IMR-90 (cell line): Measurements from ENCODE around the gene CHMP6. TPM values are rescaled to one million over a fixed set of nuclear protein-coding genes. Genes with fewer than 3 reads are reported as not detected.

Experiments used
- ATAC-seq: fragments of 200-7000 bp; cut with Tn5 transposase; 2 replicates; pipeline ENCODE4 v1.9.1; 2020; ENCODE audit warnings: low read depth, mild to moderate bottlenecking, moderate library complexity
- BruUV-seq: library from RNA; stranded (reverse); fragments of 400-500 nt; replicated peaks from 2 replicates; lab custom pipeline; 2021; lab: Mats Ljungman, UMichigan
- CTCF ChIA-PET: fragments of 300-600 bp; formaldehyde crosslinking; extraction: SDS; loops from one replicate; lab custom pipeline; 2021; ENCODE audit warnings: antibody characterized with exemption; lab: Yijun Ruan, JAX
- POLR2A ChIA-PET: fragments of 300-600 bp; sonication (Branson Sonifier 250); formaldehyde crosslinking; loops from one replicate; lab custom pipeline; 2022; ENCODE audit warnings: antibody characterized with exemption; ENCODE audit not compliant: unreplicated experiment; lab: Charles Lee
- DNase-seq: peaks from one replicate; pipeline ENCODE4 v3.0.0; 2013
- H2AFZ ChIP-seq: replicated peaks from 2 replicates; pipeline ENCODE3; 2013; ENCODE audit warnings: low read length, mild to moderate bottlenecking; ENCODE audit not compliant: poor library complexity
- H2AK5ac ChIP-seq: 2 replicates; pipeline ENCODE4 v1.6.1; 2013; ENCODE audit warnings: low read depth, low read length, inconsistent platforms
- H2AK9ac ChIP-seq: replicated peaks from 2 replicates; pipeline ENCODE3; 2013; ENCODE audit warnings: mild to moderate bottlenecking, low read depth, low read length, moderate library complexity; ENCODE audit not compliant: poor library complexity
- H2BK120ac ChIP-seq: 2 replicates; pipeline ENCODE4 v1.6.1; 2013; ENCODE audit warnings: low read depth, low read length, inconsistent platforms
- H2BK15ac ChIP-seq: 3 replicates; pipeline ENCODE4 v1.6.1; 2013; ENCODE audit warnings: low read depth, low read length, inconsistent platforms
- H2BK20ac ChIP-seq: 2 replicates; pipeline ENCODE4 v1.6.1; 2013; ENCODE audit warnings: low read depth, mild to moderate bottlenecking, inconsistent platforms, low read length, moderate library complexity
- H2BK5ac ChIP-seq: 2 replicates; pipeline ENCODE4 v1.6.1; 2013; ENCODE audit warnings: mild to moderate bottlenecking, low read depth, low read length, inconsistent platforms; ENCODE audit not compliant: poor library complexity, severe bottlenecking
- H3K14ac ChIP-seq: replicated peaks from 2 replicates; pipeline ENCODE4 v1.6.1; 2013; ENCODE audit warnings: low read depth, low read length, inconsistent platforms
- H3K18ac ChIP-seq: 2 replicates; pipeline ENCODE4 v1.6.1; 2013; ENCODE audit warnings: low read depth, low read length, control low read depth
- H3K23ac ChIP-seq: 2 replicates; pipeline ENCODE4 v1.6.1; 2013; ENCODE audit warnings: low read depth, low read length, inconsistent platforms
- H3K27ac ChIP-seq: 2 replicates; pipeline ENCODE4 v1.5.1; 2013; ENCODE audit warnings: mild to moderate bottlenecking, control low read depth, low read length; ENCODE audit not compliant: insufficient read depth
- H3K27me3 ChIP-seq: 2 replicates; pipeline ENCODE4 v1.6.1; 2013; ENCODE audit warnings: low read length; ENCODE audit not compliant: control insufficient read depth, insufficient read depth
- H3K36me3 ChIP-seq: 2 replicates; pipeline ENCODE4 v1.6.1; 2013; ENCODE audit warnings: low read length, mixed read lengths; ENCODE audit not compliant: control insufficient read depth, insufficient read depth
- H3K4ac ChIP-seq: 2 replicates; pipeline ENCODE4 v1.6.1; 2013; ENCODE audit warnings: low read depth, low read length, inconsistent platforms
- H3K4me1 ChIP-seq: 2 replicates; pipeline ENCODE4 v1.6.1; 2013; ENCODE audit warnings: low read length, mixed read lengths; ENCODE audit not compliant: control insufficient read depth, insufficient read depth
- H3K4me2 ChIP-seq: 2 replicates; pipeline ENCODE4 v1.6.1; 2013; ENCODE audit warnings: low read depth, mild to moderate bottlenecking, control low read depth, low read length, moderate library complexity
- H3K4me3 ChIP-seq: 2 replicates; pipeline ENCODE4 v1.5.1; 2013; ENCODE audit warnings: low read depth, mild to moderate bottlenecking, control low read depth, low read length, moderate library complexity; ENCODE audit not compliant: insufficient read depth
- H3K56ac ChIP-seq: 2 replicates; pipeline ENCODE4 v1.6.1; 2013; ENCODE audit warnings: low read length, inconsistent platforms; ENCODE audit not compliant: insufficient read depth; ENCODE audit errors: extremely low read depth
- H3K79me1 ChIP-seq, 2 experiments: 2 replicates each; pipeline ENCODE4 v1.6.1; 2013; ENCODE audit warnings: low read length in 2 of 2, inconsistent platforms in 1 of 2, low read depth in 1 of 2
- H3K9ac ChIP-seq: 2 replicates; pipeline ENCODE4 v1.6.1; 2013; ENCODE audit warnings: low read depth, low read length, control low read depth
- H3K9me1 ChIP-seq: 2 replicates; pipeline ENCODE4 v1.6.1; 2013; ENCODE audit warnings: low read length, inconsistent platforms; ENCODE audit not compliant: insufficient read depth
- H3K9me3 ChIP-seq: 2 replicates; pipeline ENCODE4 v1.6.1; 2013; ENCODE audit warnings: low read length; ENCODE audit not compliant: control insufficient read depth, insufficient read depth
- H4K20me1 ChIP-seq: 2 replicates; pipeline ENCODE4 v1.6.1; 2013; ENCODE audit warnings: low read length, inconsistent platforms; ENCODE audit not compliant: insufficient read depth
- H4K5ac ChIP-seq: 2 replicates; pipeline ENCODE4 v1.6.1; 2013; ENCODE audit warnings: mild to moderate bottlenecking, low read depth, low read length, control low read depth
- H4K8ac ChIP-seq, 2 experiments: 2 replicates each; pipeline ENCODE4 v1.6.1; 2013; ENCODE audit warnings: low read depth in 2 of 2, low read length in 2 of 2, control low read depth in 1 of 2, inconsistent platforms in 1 of 2
- H4K91ac ChIP-seq: 2 replicates; pipeline ENCODE4 v1.6.1; 2013; ENCODE audit warnings: low read depth, low read length, inconsistent platforms; ENCODE audit not compliant: insufficient read depth
- CHD1 ChIP-seq: IDR thresholded peaks from 2 replicates; pipeline ENCODE4 v1.6.1; 2012; ENCODE audit warnings: low read depth, low read length, improper control_type of control experiment
- MAZ ChIP-seq: IDR thresholded peaks from 2 replicates; pipeline ENCODE4 v1.6.1; 2012; ENCODE audit warnings: low read depth, mild to moderate bottlenecking, low read length, improper control_type of control experiment, moderate library complexity, borderline replicate concordance
- NFE2L2 ChIP-seq: fragments of 150-350 bp; IDR thresholded peaks from 2 replicates; pipeline ENCODE4 v1.6.1; 2016; ENCODE audit warnings: low read depth, mild to moderate bottlenecking, low read length
- POLR2A ChIP-seq: IDR thresholded peaks from 2 replicates; pipeline ENCODE4 v1.6.1; 2012; ENCODE audit warnings: mild to moderate bottlenecking, low read depth, low read length
- RAD21 ChIP-seq: IDR thresholded peaks from 2 replicates; pipeline ENCODE4 v1.6.1; 2012; ENCODE audit warnings: low read length, improper control_type of control experiment
- RCOR1 ChIP-seq: IDR thresholded peaks from 2 replicates; pipeline ENCODE4 v1.6.1; 2012; ENCODE audit warnings: mild to moderate bottlenecking, low read length, improper control_type of control experiment; ENCODE audit not compliant: insufficient replicate concordance
- WGBS, 2 experiments: methylation state at CpG; one replicate each; pipeline versions ENCODE4 v1.1.5 to v1.1.7; 2013; ENCODE audit warnings: missing lambda C conversion rate in 2 of 2; ENCODE audit not compliant: insufficient read length in 1 of 2; ENCODE audit errors: extremely low coverage in 2 of 2; 5-methylcytosine and 5-hydroxymethylcytosine counted together
- dilution Hi-C: fragments of 300-500 bp; cut with HindIII; formaldehyde crosslinking; loops from one replicate; pipeline ENCODE4 v1.14.3; 2018; ENCODE audit warnings: low sequenced_read_pairs; ENCODE audit not compliant: unreplicated experiment
- in situ Hi-C: fragments of 300-500 bp; cut with MboI; formaldehyde crosslinking; loops from 3 replicates; pipeline ENCODE4 v1.14.3; 2019; ENCODE audit warnings: low sequenced_read_pairs, inconsistent platforms, mixed read lengths
- intact Hi-C: fragments of 100-400 bp; cut with micrococcal nuclease; formaldehyde crosslinking; loops from 2 replicates; pipeline ENCODE4 v1.10.0; 2022
- polyA plus RNA-seq, 3 experiments: library from polyadenylated mRNA; depleted of rRNA; stranded (reverse); fragments of >200 nt; gene quantifications; 2 replicates each; pipeline ENCODE4 v1.2.3, GENCODE V29; 2012; ENCODE audit warnings: low replicate concordance in 1 of 3
- total RNA-seq: library from RNA; depleted of rRNA; stranded (reverse); fragments of >200 nt; gene quantifications from 2 replicates; pipeline ENCODE4 v1.2.3, GENCODE V29; 2012
- TF ChIP-seq, protein P1 (sequence below): conservative IDR thresholded peaks from 2 replicates; pipeline ENCODE4 v1.5.1; 2012; ENCODE audit warnings: mild to moderate bottlenecking, low read depth, low read length, improper control_type of control experiment
- TF ChIP-seq, protein P2 (sequence below): fragments of 150-350 bp; IDR thresholded peaks from 2 replicates; pipeline ENCODE4 v1.6.1; 2017; ENCODE audit warnings: mild to moderate bottlenecking, antibody characterized with exemption, low read length, low read depth
- TF ChIP-seq, protein P3 (sequence below): fragments of 150-350 bp; IDR thresholded peaks from 2 replicates; pipeline ENCODE4 v1.6.1; 2016; ENCODE audit warnings: low read depth, mild to moderate bottlenecking, low read length, moderate library complexity, borderline replicate concordance

Gene CHMP6
- total and polyA plus RNA-seq, 2 of the 4 experiments (the other 2 are of a cell fraction), result 5.0 to 40.3 TPM

DNA sequence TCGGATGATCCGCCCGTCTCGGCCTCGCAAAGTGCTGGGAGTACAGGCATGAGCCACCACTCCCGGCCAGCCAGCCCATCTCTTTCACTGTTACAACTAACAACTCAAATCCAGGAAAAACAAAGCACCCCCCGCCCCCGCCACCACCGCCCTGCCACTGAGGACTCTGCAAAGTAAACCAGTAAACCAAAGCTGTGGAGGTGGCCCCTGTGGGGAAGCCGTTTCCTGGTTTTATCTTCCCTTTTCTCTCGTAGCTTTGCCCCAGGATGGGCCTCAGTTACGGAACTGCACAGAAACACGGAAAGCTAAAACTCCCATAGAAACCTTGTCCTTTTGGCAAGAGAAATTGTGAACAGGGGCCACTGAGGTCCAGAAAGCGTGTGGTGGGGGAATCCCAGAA is 17.5 kb downstream of the CHMP6 start:
- H3K79me1 ChIP-seq, result no peaks in the 10 kb centered on the region
- H3K36me3 ChIP-seq, result no peaks in the 10 kb centered on the region
- H2AFZ ChIP-seq, result no peak overlapping the region
- no peak overlapping the region for H3K14ac ChIP-seq
- CTCF ChIA-PET, result no interaction called here
- no peak overlapping the region for H4K5ac ChIP-seq
- POLR2A ChIA-PET, result no interaction called here
- H3K4ac ChIP-seq, result no peak overlapping the region
- peaks cover 11% of the 10 kb centered on the region; the same call in 1 of the 2 replicates for H3K9me3 ChIP-seq
- no peak overlapping the region for H3K4me3 ChIP-seq
- H3K4me2 ChIP-seq, result no peak overlapping the region
- H3K27ac ChIP-seq, result no peak overlapping the region
- H3K27me3 ChIP-seq, result peaks cover 21% of the 10 kb centered on the region
- H3K23ac ChIP-seq, result no peak overlapping the region
- WGBS, 2 experiments, result no CpG with 5 or more reads among the region's 14 CpGs
- in situ Hi-C loops, result no loop called here
- dilution Hi-C loops, result no loop called here
- H2BK5ac ChIP-seq, result no peak overlapping the region
- H3K4me1 ChIP-seq, result peaks cover 6% of the 10 kb centered on the region
- no peak overlapping the region for H2AK5ac ChIP-seq
- intact Hi-C loops, result no loop called here
- BruUV-seq, result no TSS peak
- no peak overlapping the region for H3K9ac ChIP-seq
- no peak overlapping the region for H2BK120ac ChIP-seq
- no peaks in the 10 kb centered on the region for H3K9me1 ChIP-seq
- TF ChIP-seq, protein P1, sequence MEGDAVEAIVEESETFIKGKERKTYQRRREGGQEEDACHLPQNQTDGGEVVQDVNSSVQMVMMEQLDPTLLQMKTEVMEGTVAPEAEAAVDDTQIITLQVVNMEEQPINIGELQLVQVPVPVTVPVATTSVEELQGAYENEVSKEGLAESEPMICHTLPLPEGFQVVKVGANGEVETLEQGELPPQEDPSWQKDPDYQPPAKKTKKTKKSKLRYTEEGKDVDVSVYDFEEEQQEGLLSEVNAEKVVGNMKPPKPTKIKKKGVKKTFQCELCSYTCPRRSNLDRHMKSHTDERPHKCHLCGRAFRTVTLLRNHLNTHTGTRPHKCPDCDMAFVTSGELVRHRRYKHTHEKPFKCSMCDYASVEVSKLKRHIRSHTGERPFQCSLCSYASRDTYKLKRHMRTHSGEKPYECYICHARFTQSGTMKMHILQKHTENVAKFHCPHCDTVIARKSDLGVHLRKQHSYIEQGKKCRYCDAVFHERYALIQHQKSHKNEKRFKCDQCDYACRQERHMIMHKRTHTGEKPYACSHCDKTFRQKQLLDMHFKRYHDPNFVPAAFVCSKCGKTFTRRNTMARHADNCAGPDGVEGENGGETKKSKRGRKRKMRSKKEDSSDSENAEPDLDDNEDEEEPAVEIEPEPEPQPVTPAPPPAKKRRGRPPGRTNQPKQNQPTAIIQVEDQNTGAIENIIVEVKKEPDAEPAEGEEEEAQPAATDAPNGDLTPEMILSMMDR, result no peak
- TF ChIP-seq NFE2L2, result no peak
- TF ChIP-seq POLR2A, result no peak
- TF ChIP-seq CHD1, result no peak
- no peak for TF ChIP-seq RCOR1
- no peak for TF ChIP-seq MAZ
- TF ChIP-seq, protein P2, sequence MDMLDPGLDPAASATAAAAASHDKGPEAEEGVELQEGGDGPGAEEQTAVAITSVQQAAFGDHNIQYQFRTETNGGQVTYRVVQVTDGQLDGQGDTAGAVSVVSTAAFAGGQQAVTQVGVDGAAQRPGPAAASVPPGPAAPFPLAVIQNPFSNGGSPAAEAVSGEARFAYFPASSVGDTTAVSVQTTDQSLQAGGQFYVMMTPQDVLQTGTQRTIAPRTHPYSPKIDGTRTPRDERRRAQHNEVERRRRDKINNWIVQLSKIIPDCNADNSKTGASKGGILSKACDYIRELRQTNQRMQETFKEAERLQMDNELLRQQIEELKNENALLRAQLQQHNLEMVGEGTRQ, result no peak
- TF ChIP-seq RAD21, result no peak
- TF ChIP-seq, protein P3, sequence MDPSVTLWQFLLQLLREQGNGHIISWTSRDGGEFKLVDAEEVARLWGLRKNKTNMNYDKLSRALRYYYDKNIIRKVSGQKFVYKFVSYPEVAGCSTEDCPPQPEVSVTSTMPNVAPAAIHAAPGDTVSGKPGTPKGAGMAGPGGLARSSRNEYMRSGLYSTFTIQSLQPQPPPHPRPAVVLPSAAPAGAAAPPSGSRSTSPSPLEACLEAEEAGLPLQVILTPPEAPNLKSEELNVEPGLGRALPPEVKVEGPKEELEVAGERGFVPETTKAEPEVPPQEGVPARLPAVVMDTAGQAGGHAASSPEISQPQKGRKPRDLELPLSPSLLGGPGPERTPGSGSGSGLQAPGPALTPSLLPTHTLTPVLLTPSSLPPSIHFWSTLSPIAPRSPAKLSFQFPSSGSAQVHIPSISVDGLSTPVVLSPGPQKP, result no peak
- H4K20me1 ChIP-seq, result no peaks in the 10 kb centered on the region
- no peak for DNase-seq
- no peak overlapping the region for H3K18ac ChIP-seq
- H4K8ac ChIP-seq, result no peak overlapping the region
- no peak overlapping the region for H3K56ac ChIP-seq
- no peak overlapping the region for H2BK20ac ChIP-seq
- H4K91ac ChIP-seq, result no peak overlapping the region
- no peak overlapping the region for H2AK9ac ChIP-seq
- no peak for ATAC-seq
- H2BK15ac ChIP-seq, result no peak overlapping the region
